ENCODE measurements around the gene SIN3A.

Gene SIN3A

GRCh38 chr15:75325922-75326321 lies 125.6 kb downstream of the SIN3A start:
- no peaks in the 10 kb centered on the region for H3K4me1 ChIP-seq (ENCODE audit: control insufficient read depth in 1 of 2, insufficient read depth in 2 of 2, low read length in 2 of 2)
- H3K36me3 ChIP-seq (ENCODE audit: control insufficient read depth in 1 of 2, insufficient read depth in 2 of 2, low read length in 2 of 2): no peaks in the 10 kb centered on the region
- no peak overlapping the region for H3K27ac ChIP-seq (ENCODE audit: low read depth, low read length)
- H3K27me3 ChIP-seq (ENCODE audit: control insufficient read depth in 1 of 2, insufficient read depth in 2 of 2, low read length in 2 of 2): no peaks in the 10 kb centered on the region
- H3K4me3 ChIP-seq (ENCODE audit: low read depth in 1 of 2, low read length in 2 of 2): no peak overlapping the region
- no peak overlapping the region for H3K9ac ChIP-seq (ENCODE audit: low read depth in 1 of 2, low read length in 2 of 2)
- H3K9me3 ChIP-seq (ENCODE audit: control insufficient read depth in 1 of 2, low read length in 2 of 2): no peaks in the 10 kb centered on the region

- no peak overlapping the region for H3K9ac ChIP-seq (ENCODE audit: low read depth in 1 of 2, low read length in 2 of 2)
- no peak overlapping the region for H3K4me3 ChIP-seq (ENCODE audit: low read depth in 1 of 2, low read length in 2 of 2)
- H3K4me1 ChIP-seq (ENCODE audit: control insufficient read depth in 1 of 2, insufficient read depth in 2 of 2, low read length in 2 of 2): no peaks in the 10 kb centered on the region
- no peaks in the 10 kb centered on the region for H3K9me3 ChIP-seq (ENCODE audit: control insufficient read depth in 1 of 2, low read length in 2 of 2)
- no peaks in the 10 kb centered on the region for H3K36me3 ChIP-seq (ENCODE audit: control insufficient read depth in 1 of 2, insufficient read depth in 2 of 2, low read length in 2 of 2)
- H3K27ac ChIP-seq (ENCODE audit: low read depth, low read length): no peak overlapping the region
- H3K27me3 ChIP-seq (ENCODE audit: control insufficient read depth in 1 of 2, insufficient read depth in 2 of 2, low read length in 2 of 2): no peaks in the 10 kb centered on the region
Measured at GRCh38 chr15:75321711-75322110, 129.8 kb downstream of the SIN3A start.
